ENCODE measurements around the gene ATG14. TPM values are rescaled to one million over a fixed set of nuclear protein-coding genes. Genes with fewer than 3 reads are reported as not detected.

The ATG14 gene
- total and polyA plus RNA-seq, 2 of the 8 experiments (the other 6 are each of a cell fraction or from before 2014, with no cell fraction given): 4.9 to 10.8 TPM

GRCh38 chr14:55366271-55366670 is 45.4 kb downstream of the ATG14 start:
- no peak overlapping the region for H3K23ac ChIP-seq (ENCODE audit: insufficient read length)
- no peak overlapping the region for H2BK12ac ChIP-seq (ENCODE audit: low read depth, low read length)
- CTCF ChIA-PET (ENCODE audit: partially characterized antibody): interaction anchor here (0.6 to 4.0 kb wide), 3 partner anchors 9 to 165 kb away, joined by 3 to 32 read pairs (median 14); no protein-coding TSS in a partner anchor
- H3K9me3 ChIP-seq (ENCODE audit: insufficient read depth in 2 of 2, low read depth in 1 of 2, low read length in 1 of 2): no peaks in the 10 kb centered on the region
- H4K20me1 ChIP-seq (replicated peaks in 1 of 2; ENCODE audit: control insufficient read depth in 1 of 2, insufficient read depth in 2 of 2, low read length in 2 of 2): no peaks in the 10 kb centered on the region
- no peak overlapping the region for H2BK5ac ChIP-seq (ENCODE audit: low read depth, low read length)
- H4K8ac ChIP-seq (ENCODE audit: extremely low read depth, insufficient read depth, low read length): no peak overlapping the region
- H3K9ac ChIP-seq (replicated peaks in 1 of 4; ENCODE audit: extremely low read depth in 1 of 4, low read depth in 3 of 4, low read length in 3 of 4): no peak overlapping the region
- H2AFZ ChIP-seq (ENCODE audit: low read length): no peak overlapping the region
- H3K79me2 ChIP-seq (ENCODE audit: control insufficient read depth in 1 of 2, insufficient read depth in 2 of 2, low read length in 2 of 2): no peaks in the 10 kb centered on the region
- POLR2A ChIA-PET (ENCODE audit: partially characterized antibody): interaction anchor here (1.8 kb wide), 1 partner anchor 12 kb away, joined by 6 read pairs; no protein-coding TSS in a partner anchor
- H2AK5ac ChIP-seq (ENCODE audit: low read depth, low read length): no peak overlapping the region
- no peaks in the 10 kb centered on the region for H3K23me2 ChIP-seq (ENCODE audit: low read depth, low read length)
- H3K14ac ChIP-seq (ENCODE audit: insufficient read length): no peak overlapping the region
- FAIRE-seq (no peak), DNase-seq (ENCODE audit: low read depth in 1 of 2, low spot score in 2 of 2) (no peak)
- H2BK20ac ChIP-seq (ENCODE audit: low read length): no peak overlapping the region
- H3K79me1 ChIP-seq (ENCODE audit: low read depth, low read length): no peaks in the 10 kb centered on the region
- H4K91ac ChIP-seq (replicated peaks; ENCODE audit: insufficient read length, low read length): no peak overlapping the region
- peaks cover 0 to 23% (median 2%) of the 10 kb centered on the region in 4 experiments; a peak in 5 of 8 replicates for H3K36me3 ChIP-seq (ENCODE audit: control insufficient read depth in 2 of 4, insufficient read depth in 4 of 4, low read length in 3 of 4)
- no peak overlapping the region for H2BK15ac ChIP-seq (ENCODE audit: low read length)
- 91% methylated on average over 3 of the region's 3 CpGs; no CpG with 5 or more reads in 1 of the 2 experiments for WGBS, 2 experiments (ENCODE audit: extremely low coverage in 1 of 2, insufficient coverage in 1 of 2, insufficient read length in 1 of 2, insufficient replicate concordance in 2 of 2, low coverage in 1 of 2, low lambda C conversion rate in 2 of 2, missing lambda C conversion rate in 1 of 2)
- H3K4me2 ChIP-seq (ENCODE audit: insufficient read depth in 1 of 2, low read depth in 2 of 2, low read length in 2 of 2): no peak overlapping the region
- H3K4ac ChIP-seq (replicated peaks; ENCODE audit: insufficient read length, low read depth, low read length): no peak overlapping the region
- no peaks in the 10 kb centered on the region for H3K27me3 ChIP-seq (replicated peaks in 1 of 4; ENCODE audit: control insufficient read depth in 3 of 4, extremely low read depth in 1 of 4, insufficient read depth in 3 of 4, low read length in 3 of 4)
- TF ChIP-seq CBX8 (IDR thresholded peaks at IDR 0.05; ENCODE audit: borderline replicate concordance, low read depth, low read length) (no peak), TCF12 (IDR thresholded peaks at IDR 0.05; ENCODE audit: low read depth, low read length) (no peak), MAX (IDR thresholded peaks at IDR 0.05) (no peak), RXRA (IDR thresholded peaks at IDR 0.05; ENCODE audit: insufficient read depth, low read depth, low read length) (no peak), TBP (IDR thresholded peaks at IDR 0.05; ENCODE audit: low read depth, low read length) (no peak), MAFK (IDR thresholded peaks at IDR 0.05; ENCODE audit: low read depth, low read length) (no peak), KDM5A (IDR thresholded peaks at IDR 0.05; ENCODE audit: low read length) (no peak), SIRT6 (IDR thresholded peaks at IDR 0.05; ENCODE audit: low read length) (no peak), FOSL1 (IDR thresholded peaks at IDR 0.05; ENCODE audit: insufficient read depth, low read depth, low read length) (no peak)
- TF ChIP-seq, protein P1, sequence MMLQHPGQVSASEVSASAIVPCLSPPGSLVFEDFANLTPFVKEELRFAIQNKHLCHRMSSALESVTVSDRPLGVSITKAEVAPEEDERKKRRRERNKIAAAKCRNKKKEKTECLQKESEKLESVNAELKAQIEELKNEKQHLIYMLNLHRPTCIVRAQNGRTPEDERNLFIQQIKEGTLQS (IDR thresholded peaks at IDR 0.05; ENCODE audit: insufficient read depth, low read depth, low read length): no peak
- H3K56ac ChIP-seq (replicated peaks; ENCODE audit: insufficient read length, low read depth, low read length): no peak overlapping the region
- no peak overlapping the region for H3K18ac ChIP-seq (ENCODE audit: extremely low read depth, low read length)
- no peak overlapping the region for H3K4me3 ChIP-seq (ENCODE audit: extremely low read depth in 1 of 4, insufficient read depth in 2 of 4, low read depth in 3 of 4, low read length in 4 of 4)
- no peak overlapping the region for H3K27ac ChIP-seq (ENCODE audit: low read depth, low read length)
- H2BK120ac ChIP-seq (replicated peaks; ENCODE audit: low read depth, low read length): no peak overlapping the region
- H4K5ac ChIP-seq (ENCODE audit: insufficient read length, low read depth, low read length): no peak overlapping the region
- H3K4me1 ChIP-seq (replicated peaks in 1 of 4; ENCODE audit: control insufficient read depth in 3 of 4, insufficient read depth in 4 of 4, low read length in 3 of 4): no peaks in the 10 kb centered on the region

All from H1 (cell line).